ENCODE data around the gene EPAS1.

- TF ChIP-seq POLR2A (IDR thresholded peaks at IDR 0.05; ENCODE audit: low read length) (no peak), RAD21 (conservative IDR thresholded peaks at IDR 0.05 in 1 of 2, IDR thresholded peaks at IDR 0.05 in 1 of 2) (no peak), NPAS2 (CRISPR knock-in tag; IDR thresholded peaks at IDR 0.05; ENCODE audit: borderline replicate concordance) (no peak), SMC3 (IDR thresholded peaks at IDR 0.05) (no peak), NR3C1 (IDR thresholded peaks at IDR 0.05) (no peak), CTCF (IDR thresholded peaks at IDR 0.05) (no peak), MAFK (IDR thresholded peaks at IDR 0.05; ENCODE audit: partially characterized antibody) (no peak), HMGXB4 (CRISPR knock-in tag; IDR thresholded peaks at IDR 0.05; ENCODE audit: borderline replicate concordance) (no peak), USF2 (IDR thresholded peaks at IDR 0.05) (no peak), EP300 (IDR thresholded peaks at IDR 0.05) (no peak), SREBF2 (IDR thresholded peaks at IDR 0.05) (no peak), EHMT2 (IDR thresholded peaks at IDR 0.05; ENCODE audit: low read depth) (no peak), HDAC2 (IDR thresholded peaks at IDR 0.05) (no peak), KDM1A (IDR thresholded peaks at IDR 0.05; ENCODE audit: low read depth) (no peak)
These were observed 19.9 kb downstream of the EPAS1 start for GRCh38 chr2:46317094-46317486.
